Left colon (tissue), 2 donors: ENCODE measurements around the gene OLA1. TPM values are rescaled to one million over a fixed set of nuclear protein-coding genes. Genes with fewer than 3 reads are reported as not detected.
A peak's percentile ranks its signal among the peaks of the same experiment; 100 is the strongest.

Experiments
- ATAC-seq: fragments of 200-7000 bp; cut with Tn5 transposase; one replicate; pipeline ENCODE4 v1.9.1; 2020; ENCODE audit warnings: mild to moderate bottlenecking, moderate library complexity
- DNase-seq, 2 donors: peaks; one replicate each; pipeline ENCODE4 v3.0.0-alpha.2; 2020
- intact Hi-C, 2 donors: fragments of 100-400 bp; cut with DNase I in 1 of 2; cut with micrococcal nuclease in 1 of 2; formaldehyde crosslinking; loops; one replicate each; pipeline versions ENCODE4 v1.11.2 to v1.14.0; 2022; cut with DNase I, micrococcal nuclease
- total RNA-seq, 2 donors: library from RNA; stranded (reverse); fragmentation: NEBNext Ultra II Directional; extraction: Animal tissue kit (Norgen Biotek cat#: 25700); gene quantifications; one replicate each; pipeline ENCODE4 v1.2.1, GENCODE V29; 2021
- donor health status: DM: no; HTN: no; CAD: no.
- donor health status: DM: yes; HTN: yes; CAD: no.

The OLA1 gene
- total RNA-seq, 2 donors from 2014 or later: 59.2 to 67.2 TPM

DNA sequence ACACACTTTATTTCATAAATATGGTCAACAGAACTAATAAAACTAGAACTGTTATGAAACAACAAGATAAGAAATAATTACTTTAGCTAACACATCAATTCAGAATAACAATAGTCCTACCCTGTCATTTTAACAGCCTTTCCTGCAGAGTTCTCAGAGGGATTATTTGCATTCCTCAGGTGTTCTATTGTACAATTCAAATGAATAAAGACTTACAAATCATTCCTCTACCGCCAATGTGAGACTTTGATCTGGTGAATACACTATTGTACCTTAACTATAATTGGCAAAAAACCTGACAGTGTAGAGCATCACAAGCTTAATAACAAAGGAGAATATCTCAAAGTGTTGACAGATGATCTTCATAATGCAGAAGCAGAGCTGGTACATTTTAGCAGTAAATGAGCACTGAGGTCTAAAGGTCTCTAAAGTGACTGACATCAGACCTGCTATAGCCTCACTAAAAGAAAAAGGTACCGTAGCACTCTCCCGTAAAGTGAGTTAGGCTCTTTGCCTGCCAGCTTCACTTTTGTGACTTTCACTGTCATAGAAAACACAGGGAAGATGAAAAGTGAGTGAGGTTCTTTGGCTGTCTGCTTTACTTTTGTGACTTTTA is 164.4 kb downstream of the OLA1 start:
- ATAC-seq (peak; percentile 33), DNase-seq (no peak)
- intact Hi-C loops: no loop called here

DNA sequence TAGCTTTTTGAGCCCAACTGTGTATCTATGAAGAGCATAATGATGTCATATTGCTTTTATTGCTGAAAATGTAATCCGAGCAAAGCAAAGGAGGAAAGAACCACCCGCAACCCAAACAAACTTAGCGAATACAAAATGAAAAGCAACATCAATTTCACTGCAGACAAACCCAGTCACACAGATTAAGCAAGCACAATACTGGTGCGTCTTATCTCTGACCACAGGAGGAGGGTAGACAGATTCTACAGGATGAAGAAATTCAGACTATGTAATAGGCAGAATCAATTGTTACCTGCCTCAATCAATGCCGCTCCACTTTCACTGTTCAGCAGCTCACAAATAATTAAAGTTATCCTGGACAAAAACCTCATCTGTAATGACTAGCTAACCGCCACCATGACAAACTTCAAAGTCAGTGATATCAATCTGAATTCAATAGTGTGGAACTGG is 167.6 kb downstream of the OLA1 start:
- no peak for DNase-seq
- ATAC-seq: no peak
- intact Hi-C loops: no loop called here

DNA sequence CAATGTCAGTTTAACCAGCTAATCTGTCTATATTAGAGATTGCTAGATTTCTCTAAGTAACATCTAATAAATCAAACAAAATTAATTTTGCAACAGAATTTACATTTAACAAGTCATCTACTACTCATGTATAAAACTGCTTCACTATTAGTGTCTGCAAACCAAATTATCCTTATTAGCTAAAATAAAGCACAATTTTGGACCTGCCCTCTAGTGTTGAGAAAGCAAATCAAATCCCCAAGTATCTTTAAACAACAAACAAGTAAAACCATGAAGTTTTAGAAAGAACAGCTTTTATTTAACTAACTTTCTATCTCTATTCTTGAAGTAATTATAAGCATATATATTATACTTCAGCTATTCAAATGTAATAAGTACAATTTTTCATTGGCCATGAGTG is 170.1 kb downstream of the OLA1 start:
- intact Hi-C loops: no loop called here
- ATAC-seq (no peak), DNase-seq (no peak)

DNA sequence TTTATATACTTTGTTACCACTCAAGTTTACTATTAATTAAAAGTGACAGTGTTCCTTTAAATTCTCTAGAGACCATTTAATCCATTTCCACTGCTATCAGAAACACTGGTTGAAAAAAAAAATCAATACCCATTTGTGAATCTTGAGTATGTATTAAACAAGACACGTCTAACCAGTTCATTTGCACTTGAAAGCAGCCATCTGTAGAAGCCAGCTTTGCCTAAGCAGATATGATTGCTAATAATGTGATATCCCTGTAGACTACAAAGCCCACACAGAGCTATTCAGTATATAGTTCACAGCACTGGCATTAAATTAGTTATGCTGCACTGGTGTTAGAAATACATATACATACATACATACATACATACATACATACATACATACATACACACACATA is 171.4 kb downstream of the OLA1 start:
- DNase-seq: no peak
- ATAC-seq: no peak
- intact Hi-C loops: no loop called here

DNA sequence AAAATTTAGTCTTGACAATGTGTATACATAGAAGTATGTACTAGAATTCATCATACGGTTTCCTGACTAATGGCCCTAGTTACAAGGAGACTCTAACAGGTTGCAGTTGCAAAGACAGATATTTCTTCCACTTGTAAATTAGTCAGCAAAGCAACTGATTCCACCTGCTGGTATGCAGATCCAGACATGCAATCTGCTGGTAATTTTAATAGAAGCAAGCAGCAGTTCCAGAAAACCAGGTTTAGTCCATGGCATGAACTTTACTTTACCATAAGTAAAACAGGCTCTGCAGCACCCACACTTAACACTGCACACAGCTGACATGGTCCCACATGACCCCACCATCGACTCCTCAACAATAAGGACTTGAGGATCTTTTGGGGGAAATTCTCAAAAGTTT is 172.3 kb downstream of the OLA1 start:
- ATAC-seq (no peak), DNase-seq (no peak)
- intact Hi-C loops: no loop called here

DNA sequence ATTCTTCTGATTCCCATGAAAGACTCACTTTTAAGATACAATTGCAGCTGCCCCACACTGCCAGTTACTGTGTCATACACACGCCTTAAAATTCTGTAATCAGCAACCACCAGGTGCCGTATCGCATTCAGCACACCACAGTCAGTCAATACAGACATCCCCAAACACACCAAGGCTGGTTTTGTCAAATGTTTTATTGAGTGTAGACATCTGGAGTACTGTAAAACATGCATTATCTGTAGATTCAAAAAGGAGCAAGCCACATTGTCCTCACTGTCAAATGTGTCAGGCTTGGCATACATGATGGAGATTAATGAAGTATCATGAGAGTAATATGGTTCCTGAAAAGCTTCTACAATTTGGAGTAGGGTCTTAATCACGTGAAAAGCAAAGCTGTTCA is 173.5 kb downstream of the OLA1 start:
- intact Hi-C loops: no loop called here
- no peak for ATAC-seq

DNA sequence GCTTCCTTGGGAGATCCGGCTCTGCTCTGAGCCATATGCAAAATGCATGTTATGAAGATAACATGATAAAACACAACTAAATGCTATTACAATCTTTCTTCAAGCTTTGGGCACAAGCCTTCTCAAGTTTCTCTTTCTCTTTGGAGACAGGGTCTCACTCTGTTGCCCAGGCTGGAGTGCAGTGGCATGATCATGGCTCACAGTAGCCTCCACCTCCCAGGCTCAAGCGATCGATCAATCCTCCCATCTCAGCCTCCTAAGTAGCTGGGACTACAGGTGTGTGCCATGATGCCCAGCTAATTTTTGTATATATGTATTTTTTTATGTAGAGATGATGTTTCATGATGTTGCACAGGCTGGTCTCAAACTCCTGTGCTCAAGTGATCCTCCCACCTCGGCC is 175.5 kb downstream of the OLA1 start:
- ATAC-seq: no peak
- intact Hi-C loops: no loop called here
- no peak for DNase-seq

More for the DNA sequence above, 173.5 kb downstream of the OLA1 start:
- no peak for DNase-seq

DNA sequence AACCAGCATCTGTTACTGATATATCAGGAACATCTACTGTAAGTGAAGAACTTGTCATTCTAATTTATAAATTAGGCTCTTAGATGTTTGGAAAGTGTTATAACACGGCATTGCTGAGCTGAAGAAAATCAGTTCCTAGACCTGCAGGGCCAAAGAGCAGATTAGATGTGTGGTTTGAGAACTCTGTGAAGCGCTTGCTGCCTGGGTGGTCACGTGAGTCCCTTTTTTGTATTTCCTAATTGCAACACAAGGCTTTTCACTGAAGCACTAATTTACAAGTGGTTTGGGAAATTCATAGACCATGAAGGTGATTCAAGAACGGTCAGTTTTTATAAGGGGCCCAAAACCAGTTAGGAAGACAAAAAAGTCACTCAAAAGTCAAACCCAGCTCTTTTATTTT is 176.3 kb downstream of the OLA1 start:
- no peak for ATAC-seq
- intact Hi-C loops: no loop called here
- DNase-seq: no peak

DNA sequence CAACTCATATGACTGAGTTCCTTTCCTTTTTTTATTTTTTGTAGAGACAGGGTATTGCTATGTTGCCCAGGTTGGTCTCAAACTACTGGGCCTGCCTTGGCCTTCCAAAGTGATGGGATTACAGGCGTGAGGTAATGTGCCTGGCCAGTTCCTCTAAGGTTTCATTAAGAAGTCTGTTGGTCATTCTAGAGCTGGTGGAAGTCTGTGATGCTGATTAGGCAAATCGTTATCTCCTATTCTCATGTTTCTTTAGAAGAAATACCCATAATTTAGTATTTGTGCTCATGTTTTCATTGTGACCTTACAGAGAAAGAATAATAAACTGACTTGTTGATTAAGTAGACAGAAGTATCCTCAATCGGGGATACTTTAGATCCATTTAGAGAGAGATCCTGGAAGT is 177.0 kb downstream of the OLA1 start:
- DNase-seq (no peak), ATAC-seq (no peak)
- intact Hi-C loops: no loop called here

DNA sequence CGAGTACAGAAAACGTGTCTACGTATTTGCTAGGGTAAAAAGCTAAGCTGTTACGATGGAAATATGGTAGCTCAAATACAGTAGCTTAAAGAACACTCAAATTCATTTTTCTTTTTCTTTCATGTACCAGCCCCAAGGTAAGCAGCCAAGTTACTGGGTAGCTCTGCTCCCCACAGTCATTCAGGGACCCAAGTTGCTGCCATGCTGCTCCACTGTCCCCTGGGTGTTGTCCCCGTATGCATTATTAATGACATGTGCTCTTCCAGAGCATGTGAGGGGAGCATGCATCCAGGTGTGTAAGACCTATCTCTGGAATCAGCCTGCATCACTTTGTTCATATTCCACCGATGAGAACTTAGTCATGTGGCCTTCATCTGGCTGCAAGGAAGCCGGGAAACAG is 178.1 kb downstream of the OLA1 start:
- no peak for ATAC-seq
- DNase-seq: no peak
- intact Hi-C loops: no loop called here

DNA sequence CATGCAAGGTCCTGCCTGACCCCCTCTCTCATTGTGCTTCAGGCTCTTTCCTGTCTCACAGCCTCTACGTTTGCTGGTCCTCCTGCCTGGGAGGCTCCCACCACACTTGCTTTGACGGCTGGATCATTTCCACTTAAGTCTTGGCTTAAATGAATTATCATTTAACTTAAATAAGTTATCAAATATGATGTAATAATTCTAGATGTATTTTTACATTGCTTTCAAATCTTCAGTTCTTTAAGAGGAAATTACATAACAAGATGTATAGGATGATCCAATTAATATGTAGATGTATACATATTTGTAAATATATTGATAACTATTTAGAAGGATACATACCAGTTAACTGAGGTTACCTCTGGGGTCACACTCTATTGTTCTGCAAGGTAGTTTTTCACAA is 180.5 kb downstream of the OLA1 start:
- DNase-seq: no peak
- no peak for ATAC-seq
- intact Hi-C loops: no loop called here

DNA sequence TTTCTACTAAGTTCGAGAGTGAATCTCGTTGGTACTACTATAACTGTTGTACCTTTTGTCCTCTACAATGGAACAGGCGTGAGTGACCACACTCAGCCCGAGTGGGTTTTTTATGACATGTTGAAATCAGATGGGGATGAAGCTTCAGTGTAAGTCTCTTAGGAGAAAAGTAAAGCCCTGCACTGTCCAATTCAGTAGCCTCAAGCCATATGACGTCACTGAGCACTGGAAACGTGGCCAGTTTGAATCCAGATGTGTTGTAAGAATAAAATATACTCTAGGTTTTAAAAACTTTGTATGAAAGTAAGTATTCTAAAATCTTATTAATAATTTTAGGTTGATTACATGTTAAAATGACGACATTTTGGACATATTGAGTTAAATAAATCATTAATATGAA is 181.5 kb downstream of the OLA1 start:
- no peak for DNase-seq
- ATAC-seq: no peak
- intact Hi-C loops: no loop called here

DNA sequence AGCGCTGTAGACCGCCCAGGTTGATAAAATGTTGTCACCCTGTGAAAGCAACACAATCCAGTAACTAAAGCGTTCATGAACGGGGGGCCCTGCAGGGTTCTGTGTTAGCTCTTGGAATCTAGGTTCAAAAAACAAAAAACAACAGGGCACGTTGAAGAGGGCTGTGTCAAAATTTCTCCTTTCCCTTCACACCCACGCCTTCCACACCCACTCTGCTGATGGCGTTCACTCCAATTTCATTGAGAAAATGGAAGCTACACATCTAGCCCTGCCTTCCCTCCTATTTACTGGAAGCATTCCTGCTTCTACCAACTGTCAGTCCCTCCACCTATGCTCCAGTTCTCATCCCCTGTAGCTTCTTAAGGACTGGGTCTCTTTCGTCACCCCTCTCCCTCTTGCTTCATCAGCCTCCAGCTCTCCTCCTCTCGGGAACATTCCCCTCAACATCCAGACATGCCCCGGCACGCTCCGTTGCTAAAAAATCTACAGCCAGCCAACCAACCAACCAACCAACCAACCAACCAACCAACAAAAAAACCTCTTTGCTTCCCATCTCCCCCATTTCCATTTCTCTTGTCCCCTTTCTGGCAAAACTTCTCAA is 184.7 kb downstream of the OLA1 start:
- DNase-seq (no peak), ATAC-seq (no peak)
- intact Hi-C loops: no loop called here

DNA sequence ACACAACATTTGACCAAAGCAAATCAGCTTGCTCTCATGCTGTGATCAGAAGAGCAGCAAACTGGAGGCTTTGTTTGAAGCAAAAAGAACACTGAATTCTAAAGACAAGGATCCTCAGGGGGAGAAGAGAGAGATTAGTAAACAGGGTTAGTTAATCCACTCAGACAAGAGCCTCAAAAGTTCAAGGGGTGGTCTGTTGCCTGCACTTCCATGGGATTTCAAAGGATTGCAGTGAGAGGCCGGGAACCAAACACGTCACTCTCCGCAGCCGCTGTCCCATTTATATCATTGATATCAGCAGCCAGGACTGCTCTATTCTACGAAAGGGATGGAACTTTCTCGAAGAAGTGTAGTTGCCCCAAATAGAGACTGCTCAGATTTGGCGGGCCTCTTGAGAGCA is 185.4 kb downstream of the OLA1 start:
- no peak for DNase-seq
- intact Hi-C loops: no loop called here
- no peak for ATAC-seq

DNA sequence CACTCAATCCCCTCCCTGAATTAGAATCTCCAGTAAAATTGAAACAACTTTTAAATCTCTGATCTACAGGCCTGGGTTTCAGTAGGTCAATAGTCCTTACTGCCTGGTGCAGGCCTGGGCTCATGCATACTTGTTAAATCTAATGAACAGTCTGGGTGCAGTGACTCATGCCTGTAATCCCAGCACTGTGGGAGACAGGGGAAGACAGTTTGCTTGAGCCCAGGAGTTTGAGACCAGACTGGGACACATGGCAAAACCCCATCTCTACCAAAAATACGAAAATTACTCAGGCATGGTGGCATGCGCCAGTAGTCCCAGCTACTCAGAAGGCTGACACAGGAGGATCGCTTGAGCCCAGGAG is 188.5 kb downstream of the OLA1 start:
- intact Hi-C loops: no loop called here
- DNase-seq (no peak), ATAC-seq (no peak)

DNA sequence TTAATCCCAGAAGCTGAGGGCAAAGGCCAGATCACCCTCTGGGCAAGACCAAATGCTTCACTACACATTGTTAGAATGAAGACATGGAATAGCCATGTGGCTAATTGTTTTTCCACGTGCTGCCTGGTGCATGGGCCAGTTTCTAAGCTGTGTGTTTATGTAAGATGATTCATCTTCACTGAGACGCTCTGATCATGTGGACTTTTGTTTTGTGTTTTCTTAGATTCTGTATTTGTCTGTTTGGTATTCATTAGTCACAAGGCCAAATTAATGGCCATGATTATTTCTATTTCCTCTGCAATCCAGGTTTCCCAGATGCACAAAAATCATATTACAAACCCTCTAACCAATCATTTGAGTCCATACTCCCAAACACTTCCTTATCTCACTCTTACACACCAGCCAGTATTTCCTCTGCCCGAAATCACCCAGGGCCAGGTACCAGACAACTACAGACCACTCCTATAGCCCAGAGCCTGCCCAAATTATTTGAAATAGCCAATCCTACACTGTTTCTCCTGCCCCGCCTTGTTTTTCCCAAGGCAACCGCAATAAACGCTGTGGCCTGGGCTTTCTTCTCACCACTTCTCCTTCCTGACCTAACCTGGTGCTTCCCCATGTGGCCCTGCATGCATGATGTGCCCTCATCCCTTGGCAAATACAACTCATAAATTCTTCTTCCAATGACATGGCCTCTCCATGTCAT is 189.0 kb downstream of the OLA1 start:
- intact Hi-C loops: no loop called here
- ATAC-seq: no peak
- no peak for DNase-seq

DNA sequence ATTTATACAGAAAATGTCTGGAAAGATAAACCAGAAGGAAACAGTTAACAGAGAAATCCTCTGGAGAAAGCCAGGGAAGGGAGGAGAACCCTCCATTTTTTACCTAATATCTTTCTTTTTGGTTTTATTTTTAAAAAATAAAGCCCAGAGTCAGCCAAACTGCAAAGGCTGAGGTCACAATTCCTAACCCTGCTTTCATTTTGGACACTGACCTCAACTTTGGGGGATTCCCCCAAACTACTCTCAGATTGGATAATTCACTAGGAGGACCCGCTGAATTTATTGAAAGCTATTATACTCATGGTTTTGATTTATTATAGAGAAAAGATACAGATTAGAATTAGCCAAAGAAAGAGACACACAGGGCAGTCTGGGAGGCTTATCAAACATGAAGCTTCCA is 189.9 kb downstream of the OLA1 start:
- intact Hi-C loops: no loop called here
- DNase-seq: no peak
- no peak for ATAC-seq

DNA sequence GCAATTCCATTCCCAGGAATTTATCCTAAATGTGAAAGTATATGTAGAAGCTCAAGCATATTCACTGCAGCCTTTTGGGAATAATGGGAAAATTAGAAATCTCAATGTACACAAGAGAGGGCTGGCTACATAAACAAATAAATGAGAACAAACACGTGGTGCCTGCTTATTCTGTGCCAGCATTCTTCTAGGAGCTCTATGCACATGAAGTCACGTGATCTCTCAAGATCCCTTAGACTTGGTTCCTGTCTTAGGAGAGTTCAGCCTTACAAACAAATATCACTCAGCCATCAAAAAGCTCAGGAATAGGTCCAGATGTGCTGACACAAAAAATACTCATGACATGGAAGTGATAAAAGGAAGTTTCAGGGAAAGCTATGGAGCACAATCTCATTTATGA is 190.3 kb downstream of the OLA1 start:
- ATAC-seq (no peak), DNase-seq (no peak)
- intact Hi-C loops: no loop called here

DNA sequence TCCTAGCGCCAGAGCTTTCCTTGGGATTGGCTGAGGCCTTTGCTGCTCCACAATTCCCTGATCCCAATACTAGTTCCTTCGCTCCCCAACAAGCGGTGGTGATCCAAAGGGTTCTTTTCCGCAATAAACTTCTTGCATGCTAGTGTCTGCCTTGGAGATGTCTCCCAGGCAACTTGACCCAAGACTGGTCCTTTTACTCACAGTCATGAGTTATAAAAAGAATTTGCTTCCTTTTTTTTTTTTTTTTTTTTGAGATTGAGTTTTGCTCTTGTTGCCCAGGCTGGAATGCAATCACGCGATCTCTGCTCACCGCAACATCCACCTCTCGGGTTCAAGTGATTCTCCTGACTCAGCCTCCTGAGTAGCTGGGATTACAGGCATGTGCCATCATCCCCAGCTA is 193.4 kb downstream of the OLA1 start:
- ATAC-seq: no peak
- DNase-seq: no peak
- intact Hi-C loops: no loop called here

DNA sequence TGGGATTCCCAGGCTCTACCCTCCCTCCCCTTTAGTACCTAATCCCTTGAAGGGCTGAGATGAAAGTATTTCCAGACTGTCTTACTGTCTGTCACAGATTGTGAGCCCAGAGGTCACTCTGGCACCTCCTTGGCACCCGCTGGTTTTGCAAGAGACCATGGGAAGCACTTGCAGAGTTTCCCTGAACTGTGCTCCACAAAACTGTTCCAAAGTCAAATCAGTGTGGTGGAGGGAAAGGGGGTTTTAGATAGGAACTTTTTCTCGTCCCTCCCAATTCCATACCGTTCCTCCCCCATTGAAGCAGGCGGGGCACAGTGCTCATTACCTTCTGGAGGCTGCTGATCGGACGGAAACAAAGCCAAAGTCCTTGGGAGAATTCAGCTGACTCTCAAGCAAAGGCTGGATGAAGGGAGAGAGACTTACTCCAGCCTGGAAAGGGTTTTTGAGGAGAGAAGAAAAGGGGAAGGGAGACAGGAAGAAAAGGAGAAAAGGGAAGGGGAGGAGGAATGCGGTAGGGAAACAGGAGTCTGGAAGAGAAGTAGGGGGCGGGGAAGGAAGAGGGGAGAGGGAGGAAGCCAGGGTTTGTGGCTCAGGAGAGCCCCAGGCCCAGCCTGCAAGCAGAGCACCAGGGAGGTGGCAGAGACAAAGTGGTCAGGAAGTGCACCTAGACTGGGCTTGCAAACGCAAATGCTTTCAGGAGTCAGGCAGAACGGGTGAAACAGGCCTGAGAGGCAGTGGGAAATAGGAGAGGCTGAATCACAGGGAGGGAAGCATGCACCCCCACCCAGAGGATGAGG is 194.8 kb downstream of the OLA1 start:
- intact Hi-C loops: no loop called here
- ATAC-seq: no peak

More for the DNA sequence above, 194.8 kb downstream of the OLA1 start:
- DNase-seq: no peak
